T-helper 2 cell treated with Interferon-gamma antibody and Interleukin-4, amounts not matched to agents 5 μg/mL and 100 μg/mL, for 36 hours (primary cell): ENCODE measurements around the gene MED12L.

ENCODE experiments used
- DNase-seq: peaks from one replicate; pipeline ENCODE4 v3.0.0; 2021; ENCODE audit warnings: low spot score
- H3K27ac Mint-ChIP-seq: one replicate; pipeline ENCODE4 v1.8.0; 2021; ENCODE audit warnings: mild to moderate bottlenecking, mixed read lengths
- H3K27me3 Mint-ChIP-seq: one replicate; pipeline ENCODE4 v1.8.0; 2021; ENCODE audit warnings: low read depth, mixed read lengths
- H3K36me3 Mint-ChIP-seq: one replicate; pipeline ENCODE4 v1.8.0; 2021; ENCODE audit warnings: low read depth, mixed read lengths
- H3K4me1 Mint-ChIP-seq: one replicate; pipeline ENCODE4 v1.8.0; 2021; ENCODE audit warnings: low read depth, mixed read lengths
- H3K4me3 Mint-ChIP-seq: one replicate; pipeline ENCODE4 v1.8.0; 2022; ENCODE audit warnings: mild to moderate bottlenecking, moderate library complexity, mixed read lengths
- H3K9me3 Mint-ChIP-seq: one replicate; pipeline ENCODE4 v1.8.0; 2021; ENCODE audit warnings: mixed read lengths

Gene MED12L

GRCh38 chr3:151307583-151308488, 222.4 kb downstream of the MED12L start:
- Mint-ChIP-seq H3K27me3 (no peaks in the 10 kb centered on the region), H3K27ac (no peak overlapping the region), H3K4me3 (no peak overlapping the region), H3K4me1 (peaks cover 48% of the 10 kb centered on the region), H3K9me3 (no peaks in the 10 kb centered on the region), H3K36me3 (no peaks in the 10 kb centered on the region)
- DNase-seq, result no peak

DNA sequence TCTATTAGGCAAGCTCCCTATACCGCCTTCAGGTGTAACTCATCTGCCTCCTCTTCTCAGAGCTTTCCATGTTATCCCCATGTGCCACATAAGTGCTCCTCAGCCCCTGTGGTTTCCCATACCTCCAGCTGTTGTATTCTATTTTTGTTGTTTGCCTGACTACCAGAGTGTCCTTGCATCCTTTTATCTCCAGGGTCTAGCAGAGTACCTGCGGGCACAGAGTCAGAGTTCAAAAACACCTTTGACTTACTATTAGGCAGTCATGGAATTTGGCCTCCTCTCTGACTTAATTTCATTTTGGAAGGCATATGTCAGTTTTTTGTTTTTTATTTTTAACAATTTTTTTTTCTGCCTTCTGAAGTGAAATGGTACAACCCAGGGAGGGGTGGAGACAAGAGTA, 224.1 kb downstream of the MED12L start:
- Mint-ChIP-seq H3K4me1 (peaks cover 40% of the 10 kb centered on the region), H3K4me3 (no peak overlapping the region), H3K9me3 (no peaks in the 10 kb centered on the region), H3K27ac (no peak overlapping the region), H3K36me3 (no peaks in the 10 kb centered on the region), H3K27me3 (no peaks in the 10 kb centered on the region)
- no peak for DNase-seq

- no peaks in the 10 kb centered on the region for H3K27me3 Mint-ChIP-seq
- no peak overlapping the region for H3K4me3 Mint-ChIP-seq
- H3K27ac Mint-ChIP-seq, result no peak overlapping the region
- H3K4me1 Mint-ChIP-seq, result peaks cover 28% of the 10 kb centered on the region
- H3K36me3 Mint-ChIP-seq, result no peaks in the 10 kb centered on the region
- no peaks in the 10 kb centered on the region for H3K9me3 Mint-ChIP-seq
- DNase-seq, result no peak
Observed at GRCh38 chr3:151312972-151313371, 227.5 kb downstream of the MED12L start.

GRCh38 chr3:151314137-151314536, 228.7 kb downstream of the MED12L start:
- H3K27me3 Mint-ChIP-seq, result no peaks in the 10 kb centered on the region
- no peak overlapping the region for H3K4me3 Mint-ChIP-seq
- H3K36me3 Mint-ChIP-seq, result no peaks in the 10 kb centered on the region
- no peak for DNase-seq
- no peak overlapping the region for H3K27ac Mint-ChIP-seq
- no peaks in the 10 kb centered on the region for H3K9me3 Mint-ChIP-seq
- H3K4me1 Mint-ChIP-seq, result peaks cover 24% of the 10 kb centered on the region

GRCh38 chr3:151314593-151314992, 229.1 kb downstream of the MED12L start:
- Mint-ChIP-seq H3K9me3 (no peaks in the 10 kb centered on the region), H3K27me3 (no peaks in the 10 kb centered on the region), H3K27ac (no peak overlapping the region), H3K4me3 (no peak overlapping the region), H3K36me3 (no peaks in the 10 kb centered on the region), H3K4me1 (peaks cover 22% of the 10 kb centered on the region)
- no peak for DNase-seq

GRCh38 chr3:151315136-151315535, 229.7 kb downstream of the MED12L start:
- no peak overlapping the region for H3K27ac Mint-ChIP-seq
- no peak for DNase-seq
- no peak overlapping the region for H3K4me3 Mint-ChIP-seq

GRCh38 chr3:151315846-151316245, 230.4 kb downstream of the MED12L start:
- H3K36me3 Mint-ChIP-seq, result no peaks in the 10 kb centered on the region
- peak overlapping the region; percentile 7 for H3K4me3 Mint-ChIP-seq
- no peaks in the 10 kb centered on the region for H3K9me3 Mint-ChIP-seq
- no peak overlapping the region for H3K27ac Mint-ChIP-seq
- DNase-seq, result no peak
- no peaks in the 10 kb centered on the region for H3K27me3 Mint-ChIP-seq
- H3K4me1 Mint-ChIP-seq, result peaks cover 33% of the 10 kb centered on the region

More at GRCh38 chr3:151315136-151315535, 229.7 kb downstream of the MED12L start:
- peaks cover 28% of the 10 kb centered on the region for H3K4me1 Mint-ChIP-seq
- no peaks in the 10 kb centered on the region for H3K36me3 Mint-ChIP-seq
- no peaks in the 10 kb centered on the region for H3K9me3 Mint-ChIP-seq
- no peaks in the 10 kb centered on the region for H3K27me3 Mint-ChIP-seq

DNA sequence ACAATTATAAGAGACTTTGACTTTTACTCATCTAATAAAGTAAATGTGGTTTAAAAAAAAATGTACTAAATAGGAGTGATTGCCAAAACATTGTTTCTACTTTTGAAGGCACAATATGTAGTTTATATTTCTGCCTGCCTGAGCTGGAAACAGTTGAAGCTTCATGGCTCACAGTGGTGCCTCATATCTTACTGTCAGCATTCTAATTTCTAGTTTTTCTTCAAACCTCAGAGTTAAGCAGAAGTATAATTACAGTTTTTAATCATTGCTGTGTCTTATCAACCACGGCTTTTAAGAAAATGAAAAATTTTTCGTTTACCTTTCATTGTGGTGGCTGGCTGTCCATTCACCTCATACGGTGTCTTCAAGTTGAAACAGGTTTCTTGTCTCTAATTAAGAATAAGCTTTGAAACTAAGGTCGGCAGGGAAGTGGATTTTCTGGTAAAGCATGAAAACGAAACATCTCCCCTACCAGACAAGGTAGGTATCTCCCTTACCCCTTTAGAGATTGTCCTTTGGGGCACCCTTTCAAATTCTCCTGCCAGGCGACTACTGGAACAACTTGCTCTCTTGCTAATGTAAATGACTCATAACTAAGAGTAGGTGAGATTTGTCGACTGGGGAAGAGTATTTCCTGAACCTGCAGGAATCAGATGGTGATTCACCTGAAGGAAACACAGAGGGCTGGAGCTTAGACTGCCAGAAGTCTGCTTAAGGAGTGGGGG, 231.0 kb downstream of the MED12L start, which contains the start of gene GPR87:
GPR87 (minus strand) TSS at position 554 of the 725 bp plus-strand sequence. CDS start 16,720 bp downstream, outside the sequence.
- Mint-ChIP-seq H3K36me3 (no peaks in the 10 kb centered on the region), H3K9me3 (no peaks in the 10 kb centered on the region), H3K4me3 (peak within 1 kb of the TSS; percentile 7), H3K27ac (peak within 1 kb of the TSS; percentile 37), H3K27me3 (no peaks in the 10 kb centered on the region), H3K4me1 (peaks cover 36% of the 10 kb centered on the region)
- peak; percentile 61 for DNase-seq

- Mint-ChIP-seq H3K36me3 (no peaks in the 10 kb centered on the region), H3K9me3 (no peaks in the 10 kb centered on the region), H3K27me3 (no peaks in the 10 kb centered on the region), H3K27ac (no peak overlapping the region), H3K4me3 (no peak overlapping the region), H3K4me1 (peaks cover 40% of the 10 kb centered on the region)
- no peak for DNase-seq
Observed at GRCh38 chr3:151318313-151318712, 232.8 kb downstream of the MED12L start.

DNA sequence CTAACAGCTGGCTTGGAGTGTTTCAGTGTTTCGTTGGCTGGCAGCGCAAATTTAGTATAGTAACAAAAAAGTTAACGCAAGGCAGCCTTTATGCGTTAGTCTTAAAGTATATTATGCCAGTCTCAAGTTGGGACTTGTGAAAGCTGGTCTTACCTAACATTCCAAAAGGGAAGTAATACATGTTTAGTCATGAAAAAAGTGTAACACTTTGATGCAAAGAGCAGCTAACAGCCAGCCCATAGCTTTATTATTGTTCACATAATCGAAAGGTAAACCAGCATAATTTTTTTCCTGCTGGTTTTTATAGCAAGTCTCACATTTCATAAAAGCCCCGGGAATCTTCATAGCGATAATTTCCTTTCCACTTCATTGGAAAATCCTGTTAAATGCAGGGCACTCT, 233.5 kb downstream of the MED12L start:
- Mint-ChIP-seq H3K27ac (no peak overlapping the region), H3K4me1 (peaks cover 40% of the 10 kb centered on the region), H3K9me3 (no peaks in the 10 kb centered on the region), H3K27me3 (no peaks in the 10 kb centered on the region), H3K4me3 (no peak overlapping the region), H3K36me3 (no peaks in the 10 kb centered on the region)
- DNase-seq, result no peak

- no peak for DNase-seq
- no peaks in the 10 kb centered on the region for H3K36me3 Mint-ChIP-seq
- peaks cover 42% of the 10 kb centered on the region for H3K4me1 Mint-ChIP-seq
- H3K27ac Mint-ChIP-seq, result no peak overlapping the region
- no peaks in the 10 kb centered on the region for H3K9me3 Mint-ChIP-seq
- no peaks in the 10 kb centered on the region for H3K27me3 Mint-ChIP-seq
- no peak overlapping the region for H3K4me3 Mint-ChIP-seq
Observed at GRCh38 chr3:151319628-151320027, 234.2 kb downstream of the MED12L start.

GRCh38 chr3:151320131-151320530, 234.7 kb downstream of the MED12L start:
- no peak overlapping the region for H3K27ac Mint-ChIP-seq
- H3K36me3 Mint-ChIP-seq, result no peaks in the 10 kb centered on the region
- no peak overlapping the region for H3K4me3 Mint-ChIP-seq
- DNase-seq, result no peak
- H3K27me3 Mint-ChIP-seq, result no peaks in the 10 kb centered on the region
- no peaks in the 10 kb centered on the region for H3K9me3 Mint-ChIP-seq
- peaks cover 39% of the 10 kb centered on the region for H3K4me1 Mint-ChIP-seq

DNA sequence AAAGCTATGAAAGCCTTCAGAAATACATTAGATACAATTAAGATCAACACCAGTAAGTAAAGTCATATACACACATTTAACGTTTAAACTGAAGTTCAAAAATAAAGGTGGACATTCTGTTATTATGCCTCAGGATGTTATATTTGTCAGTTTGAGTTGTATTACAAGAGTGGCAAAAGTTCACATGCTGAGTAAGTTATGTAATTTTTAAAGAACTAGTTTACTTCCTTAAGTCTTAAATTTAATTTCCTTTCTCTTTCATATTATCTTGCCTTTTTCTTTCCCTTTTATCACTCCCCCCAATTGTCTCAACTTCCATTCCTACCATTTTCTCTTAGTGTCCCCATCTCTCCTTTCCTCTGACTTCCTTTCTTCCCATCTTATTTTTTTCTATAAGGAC, 236.1 kb downstream of the MED12L start:
- DNase-seq, result no peak
- no peaks in the 10 kb centered on the region for H3K9me3 Mint-ChIP-seq
- peaks cover 27% of the 10 kb centered on the region for H3K4me1 Mint-ChIP-seq
- H3K36me3 Mint-ChIP-seq, result no peaks in the 10 kb centered on the region
- no peaks in the 10 kb centered on the region for H3K27me3 Mint-ChIP-seq
- no peak overlapping the region for H3K27ac Mint-ChIP-seq
- no peak overlapping the region for H3K4me3 Mint-ChIP-seq

- peaks cover 27% of the 10 kb centered on the region for H3K4me1 Mint-ChIP-seq
- H3K4me3 Mint-ChIP-seq, result no peak overlapping the region
- H3K27me3 Mint-ChIP-seq, result no peaks in the 10 kb centered on the region
- H3K36me3 Mint-ChIP-seq, result no peaks in the 10 kb centered on the region
- no peak overlapping the region for H3K27ac Mint-ChIP-seq
- no peaks in the 10 kb centered on the region for H3K9me3 Mint-ChIP-seq
- DNase-seq, result no peak
Observed at GRCh38 chr3:151322511-151322910, 237.0 kb downstream of the MED12L start.
